Panc1 (cell line): ENCODE data around the gene PTPRS. TPM values are rescaled to one million over a fixed set of nuclear protein-coding genes. Genes with fewer than 3 reads are reported as not detected.

Experiments
- ATAC-seq: fragments of 200-7000 bp; cut with Tn5 transposase; 2 replicates; pipeline ENCODE4 v1.9.1; 2020; ENCODE audit warnings: mild to moderate bottlenecking, moderate library complexity
- BruUV-seq: library from RNA; stranded (reverse); fragments of 400-500 nt; replicated peaks from 2 replicates; lab custom pipeline; 2021; lab: Mats Ljungman, UMichigan
- CTCF ChIA-PET: fragments of 300-600 bp; sonication (Branson Sonifier 250); formaldehyde crosslinking; loops from one replicate; lab custom pipeline; 2022; ENCODE audit warnings: antibody characterized with exemption; lab: Charles Lee
- POLR2A ChIA-PET: fragments of 300-600 bp; sonication (Branson Sonifier 250); formaldehyde crosslinking; loops from one replicate; lab custom pipeline; 2022; ENCODE audit warnings: antibody characterized with exemption; lab: Charles Lee
- DNase-seq: peaks from one replicate; pipeline ENCODE4 v3.0.0-alpha.2; 2010; ENCODE audit warnings: low read depth, low spot score
- H3K27ac ChIP-seq: 2 replicates; pipeline ENCODE4 v1.5.1; 2011; ENCODE audit warnings: mild to moderate bottlenecking, low read length, inconsistent platforms
- H3K27me3 ChIP-seq: fragments of 200-500 bp; sonication (Bioruptor generic); 2 replicates; pipeline ENCODE4 v1.6.0; 2014; ENCODE audit warnings: low read length, inconsistent platforms; ENCODE audit not compliant: control insufficient read depth, insufficient read depth
- H3K36me3 ChIP-seq: fragments of 200-500 bp; sonication (Bioruptor generic); 2 replicates; pipeline ENCODE4 v1.5.1; 2014; ENCODE audit warnings: inconsistent platforms, mild to moderate bottlenecking, low read length, moderate library complexity; ENCODE audit not compliant: control insufficient read depth, insufficient read depth
- H3K4me1 ChIP-seq: 2 replicates; pipeline ENCODE4 v1.5.1; 2011; ENCODE audit warnings: inconsistent platforms, mild to moderate bottlenecking, low read length, moderate library complexity; ENCODE audit not compliant: control insufficient read depth, insufficient read depth
- H3K4me3 ChIP-seq, 2 experiments: 2 replicates each; pipeline ENCODE4 v1.5.1; 2011 to 2012; ENCODE audit warnings: low read depth in 2 of 2, low read length in 2 of 2, mild to moderate bottlenecking in 2 of 2, inconsistent platforms in 1 of 2, moderate library complexity in 1 of 2
- H3K9me3 ChIP-seq: fragments of 200-500 bp; sonication (Bioruptor generic); 2 replicates; pipeline ENCODE4 v1.5.1; 2014; ENCODE audit warnings: low read depth, mild to moderate bottlenecking, inconsistent platforms, low read length, moderate library complexity; ENCODE audit not compliant: control insufficient read depth, insufficient read depth
- CTCF ChIP-seq: fragments of 450-650 bp; IDR thresholded peaks from 2 replicates; pipeline ENCODE4 v1.5.1; 2017; ENCODE audit warnings: mild to moderate bottlenecking
- REST ChIP-seq, 2 experiments: IDR thresholded peaks; 2 replicates each; pipeline ENCODE4 v1.6.1; 2011 to 2012; ENCODE audit warnings: low read depth in 2 of 2, control low read depth in 1 of 2, low read length in 1 of 2, mild to moderate bottlenecking in 1 of 2, moderate library complexity in 1 of 2; ENCODE audit not compliant: insufficient read depth in 1 of 2
- SIN3A ChIP-seq: IDR thresholded peaks from 2 replicates; pipeline ENCODE4 v1.6.1; 2012; ENCODE audit warnings: low read depth, mild to moderate bottlenecking, low read length, moderate library complexity, borderline replicate concordance; ENCODE audit not compliant: insufficient read depth
- TCF7L2 ChIP-seq: IDR thresholded peaks from 2 replicates; pipeline ENCODE4 v1.6.1; 2011; ENCODE audit warnings: mild to moderate bottlenecking, low read depth, low read length, inconsistent platforms
- in situ Hi-C: cut with HindIII; loops from 2 replicates; pipeline ENCODE4 v1.10.0; 2016; ENCODE audit warnings: low sequenced_read_pairs, low pct_unique_long_range_greater_than_20kb
- intact Hi-C: fragments of 100-400 bp; cut with micrococcal nuclease; formaldehyde crosslinking; loops from one replicate; pipeline ENCODE4 v1.10.0; 2022; ENCODE audit not compliant: unreplicated experiment
- total RNA-seq: library from RNA; stranded (reverse); gene quantifications from one replicate; pipeline ENCODE4 v1.2.1, GENCODE V29; 2021; ENCODE audit not compliant: unreplicated experiment

Gene PTPRS
- total RNA-seq, 1 experiment from 2014 or later, result 85.4 TPM

- H3K27ac ChIP-seq, result no peak overlapping the region
- no peaks in the 10 kb centered on the region for H3K27me3 ChIP-seq
- in situ Hi-C loops (no loop called here), intact Hi-C loops (no loop called here)
- TF ChIP-seq SIN3A (no peak), CTCF (no peak), REST (IDR thresholded peaks at IDR 0.05; ENCODE audit: insufficient read depth in 1 of 2, low read depth in 2 of 2, low read length in 1 of 2) (no peak), TCF7L2 (no peak)
- BruUV-seq, result no TSS peak
- DNase-seq (no peak), ATAC-seq (no peak)
- no peaks in the 10 kb centered on the region for H3K9me3 ChIP-seq
- ChIA-PET CTCF (no interaction called here), POLR2A (no interaction called here)
- H3K4me3 ChIP-seq, result no peak overlapping the region
- H3K4me1 ChIP-seq, result peaks cover 6% of the 10 kb centered on the region
- no peaks in the 10 kb centered on the region for H3K36me3 ChIP-seq
Observed at GRCh38 chr19:5341448-5341820, 822 bp upstream of the PTPRS start.

GRCh38 chr19:5339950-5340636 is 519 bp downstream of the PTPRS start:
- ChIA-PET POLR2A (no interaction called here), CTCF (no interaction called here)
- H3K27me3 ChIP-seq, result no peaks in the 10 kb centered on the region
- ATAC-seq (peak; percentile 61), DNase-seq (no peak)
- peak; percentile 70; the same call in 1 of the 2 replicates for TF ChIP-seq CTCF
- no peak for TF ChIP-seq REST (IDR thresholded peaks at IDR 0.05; ENCODE audit: insufficient read depth in 1 of 2, low read depth in 2 of 2, low read length in 1 of 2)
- H3K27ac ChIP-seq, result no peak overlapping the region
- intact Hi-C loops (no loop called here), in situ Hi-C loops (no loop called here)
- peaks cover 8% of the 10 kb centered on the region; the same call in 1 of the 2 replicates for H3K4me1 ChIP-seq
- no peaks in the 10 kb centered on the region for H3K9me3 ChIP-seq
- no peaks in the 10 kb centered on the region for H3K36me3 ChIP-seq
- peak overlapping the region; percentile 57 to 61 for H3K4me3 ChIP-seq
- BruUV-seq, result no TSS peak
